IPS-20b (cell line): Measurements from ENCODE around the gene CENPP.
"Not testable (repeated sequence)": the region's sequence is repeated elsewhere in the genome, so short reads cannot be mapped to it uniquely, and the experiment has no call there.

Source experiments
- H3K27ac ChIP-seq: one replicate; pipeline ENCODE4 v1.5.1; 2013; ENCODE audit warnings: low read length
- H3K27me3 ChIP-seq: 2 replicates; pipeline ENCODE4 v1.6.1; 2013; ENCODE audit warnings: mild to moderate bottlenecking, low read length, inconsistent platforms; ENCODE audit not compliant: insufficient read depth
- H3K36me3 ChIP-seq: 2 replicates; pipeline ENCODE4 v1.6.1; 2013; ENCODE audit warnings: low read depth, mild to moderate bottlenecking, inconsistent platforms, low read length, moderate library complexity; ENCODE audit not compliant: insufficient read depth
- H3K4me1 ChIP-seq: 2 replicates; pipeline ENCODE4 v1.6.1; 2013; ENCODE audit warnings: mild to moderate bottlenecking, control low read depth, inconsistent platforms, low read length, moderate library complexity; ENCODE audit not compliant: insufficient read depth
- H3K4me3 ChIP-seq: 2 replicates; pipeline ENCODE4 v1.5.1; 2013; ENCODE audit warnings: mild to moderate bottlenecking, low read length, inconsistent platforms
- H3K9ac ChIP-seq: 2 replicates; pipeline ENCODE4 v1.6.1; 2013; ENCODE audit warnings: low read depth, mild to moderate bottlenecking, inconsistent platforms, low read length, moderate library complexity
- H3K9me3 ChIP-seq: 2 replicates; pipeline ENCODE4 v1.6.1; 2013; ENCODE audit warnings: mild to moderate bottlenecking, low read depth, low read length, inconsistent platforms; ENCODE audit not compliant: insufficient read depth

The CENPP gene

DNA sequence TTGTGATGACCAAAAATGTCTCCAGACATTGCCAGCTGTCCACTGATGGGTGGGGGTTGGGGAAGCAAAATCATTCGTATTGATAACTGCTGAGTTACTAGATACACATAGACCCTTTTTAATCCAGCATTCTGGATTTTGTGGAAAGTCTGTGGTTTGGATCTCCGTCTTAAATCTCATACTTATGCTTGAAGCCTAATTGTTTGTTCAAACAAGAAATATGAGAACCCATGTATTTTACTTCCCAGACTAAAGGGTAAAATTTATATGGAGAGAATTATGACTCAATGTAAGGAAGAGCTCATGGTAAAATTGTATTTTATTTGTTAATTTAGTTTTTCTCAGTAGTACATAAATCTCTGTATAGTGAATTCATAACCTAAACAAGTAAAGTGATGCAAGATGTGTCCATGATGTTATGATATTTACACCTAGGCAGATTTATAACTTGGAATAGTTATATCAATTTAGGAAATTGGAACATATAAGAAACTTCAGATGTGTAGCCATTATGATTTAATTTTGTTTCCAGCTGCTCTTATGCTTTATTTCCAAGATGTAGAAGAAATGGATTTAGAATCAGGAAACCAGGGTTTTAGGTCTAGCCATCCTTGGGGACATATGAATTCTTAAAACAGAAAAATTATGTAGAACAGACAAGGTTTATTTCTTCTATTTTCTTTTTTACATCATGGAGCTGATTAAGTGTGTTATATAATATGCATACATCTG lies 83.2 kb downstream of the CENPP start:
- H3K27ac ChIP-seq: no peak overlapping the region
- H3K36me3 ChIP-seq: no peaks in the 10 kb centered on the region
- no peak overlapping the region for H3K4me3 ChIP-seq
- H3K9ac ChIP-seq: no peak overlapping the region
- H3K4me1 ChIP-seq: no peaks in the 10 kb centered on the region
- no peaks in the 10 kb centered on the region for H3K9me3 ChIP-seq
- H3K27me3 ChIP-seq: no peaks in the 10 kb centered on the region

DNA sequence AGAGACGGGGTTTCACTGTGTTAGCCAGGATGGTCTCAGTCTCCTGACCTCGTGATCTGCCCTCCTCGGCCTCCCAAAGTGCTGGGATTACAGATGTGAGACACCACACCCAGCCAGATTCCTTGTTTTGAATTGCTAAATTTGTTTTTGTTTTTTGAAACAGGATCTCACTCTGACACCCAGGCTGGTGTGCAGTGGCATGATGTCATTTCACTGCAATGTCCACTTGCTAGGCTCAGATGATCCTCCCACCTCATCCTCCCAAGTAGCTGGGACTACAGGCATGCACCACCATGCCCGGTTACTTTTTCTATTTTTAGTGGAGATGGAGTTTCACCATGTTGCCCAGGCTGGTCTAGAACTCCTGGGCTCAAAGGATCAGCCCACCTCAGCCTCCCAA lies 85.4 kb downstream of the CENPP start:
- H3K4me1 ChIP-seq, H3K4me3 ChIP-seq, H3K27me3 ChIP-seq, H3K36me3 ChIP-seq, H3K9ac ChIP-seq, H3K9me3 ChIP-seq, H3K27ac ChIP-seq: not testable (repeated sequence)

DNA sequence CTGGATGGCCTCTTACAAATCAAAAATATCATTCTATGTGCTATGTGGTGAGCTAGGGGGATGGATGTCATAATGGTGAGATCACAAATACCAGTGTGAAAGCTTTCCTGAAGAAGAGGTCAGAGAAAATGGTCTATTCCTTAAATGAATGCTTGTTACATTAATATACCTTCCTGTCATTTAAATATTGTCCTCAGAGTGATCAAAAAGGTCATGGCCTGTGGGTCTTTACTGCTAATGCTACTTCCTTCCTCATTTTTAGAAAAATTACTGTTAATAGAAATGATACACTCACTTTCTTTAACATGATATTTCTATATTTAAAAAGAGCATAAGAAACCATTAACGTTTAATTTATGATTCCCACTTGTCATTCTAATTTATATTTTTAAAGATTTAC lies 88.8 kb downstream of the CENPP start:
- Histone ChIP-seq H3K4me1 (no peaks in the 10 kb centered on the region), H3K9me3 (no peaks in the 10 kb centered on the region), H3K27ac (no peak overlapping the region), H3K9ac (no peak overlapping the region), H3K4me3 (no peak overlapping the region), H3K27me3 (no peaks in the 10 kb centered on the region), H3K36me3 (no peaks in the 10 kb centered on the region)

DNA sequence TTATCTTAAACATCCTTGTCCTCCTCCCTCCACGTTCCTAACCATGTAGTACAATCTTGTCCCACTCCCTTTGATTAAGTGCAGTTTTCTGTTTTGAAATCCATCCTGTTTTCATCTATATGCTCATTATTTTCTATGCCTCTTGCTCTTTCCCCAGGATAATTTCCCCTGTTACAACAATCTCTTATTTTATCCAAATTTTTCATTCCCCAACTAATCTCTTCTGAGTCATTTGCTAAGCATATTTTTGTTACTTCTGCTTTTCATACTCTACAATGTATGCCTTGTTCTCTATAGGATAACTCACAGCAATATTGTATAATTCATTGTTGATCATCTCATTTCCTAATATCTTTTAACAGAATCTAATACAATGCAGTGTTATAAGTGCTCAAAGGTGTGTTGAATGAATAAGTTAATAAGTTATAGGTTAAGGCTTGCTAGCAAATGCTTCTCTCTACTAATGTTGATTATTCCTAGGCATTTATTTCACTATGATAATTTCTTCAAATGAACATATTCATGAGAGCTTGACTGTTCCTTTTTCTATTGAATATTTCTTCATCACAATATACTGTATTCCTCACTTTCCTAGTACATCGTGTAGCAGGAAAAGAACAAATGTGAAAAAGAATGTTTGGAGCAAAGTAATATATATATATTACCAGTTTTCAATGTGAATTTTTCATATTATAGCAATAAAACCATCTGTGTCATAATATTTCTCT lies 97.0 kb downstream of the CENPP start:
- Histone ChIP-seq H3K9ac (no peak overlapping the region), H3K27me3 (no peaks in the 10 kb centered on the region), H3K9me3 (no peaks in the 10 kb centered on the region), H3K36me3 (no peaks in the 10 kb centered on the region), H3K27ac (no peak overlapping the region), H3K4me1 (no peaks in the 10 kb centered on the region), H3K4me3 (no peak overlapping the region)

DNA sequence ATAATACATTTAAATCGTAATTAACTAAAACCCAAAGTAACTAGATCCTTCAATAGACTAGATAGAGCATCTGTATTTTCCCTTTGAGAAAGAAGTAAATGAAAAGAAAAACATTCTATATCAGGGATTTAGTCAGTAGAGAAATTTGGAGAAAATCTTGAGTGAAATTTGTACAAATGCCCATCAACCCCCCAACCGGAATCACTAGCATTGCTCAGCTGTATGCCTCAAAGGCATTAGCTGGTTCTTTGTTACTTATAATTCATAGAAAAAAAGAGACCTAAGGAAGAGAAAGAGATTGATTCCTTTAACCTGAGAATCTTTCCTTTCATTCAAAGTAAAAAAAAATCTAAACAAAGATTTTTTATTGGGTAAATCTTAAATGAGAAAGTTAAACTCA lies 97.9 kb downstream of the CENPP start:
- H3K9ac ChIP-seq: no peak overlapping the region
- H3K27ac ChIP-seq: no peak overlapping the region
- H3K36me3 ChIP-seq: no peaks in the 10 kb centered on the region
- no peaks in the 10 kb centered on the region for H3K27me3 ChIP-seq
- H3K4me1 ChIP-seq: no peaks in the 10 kb centered on the region
- H3K9me3 ChIP-seq: no peaks in the 10 kb centered on the region
- H3K4me3 ChIP-seq: no peak overlapping the region

DNA sequence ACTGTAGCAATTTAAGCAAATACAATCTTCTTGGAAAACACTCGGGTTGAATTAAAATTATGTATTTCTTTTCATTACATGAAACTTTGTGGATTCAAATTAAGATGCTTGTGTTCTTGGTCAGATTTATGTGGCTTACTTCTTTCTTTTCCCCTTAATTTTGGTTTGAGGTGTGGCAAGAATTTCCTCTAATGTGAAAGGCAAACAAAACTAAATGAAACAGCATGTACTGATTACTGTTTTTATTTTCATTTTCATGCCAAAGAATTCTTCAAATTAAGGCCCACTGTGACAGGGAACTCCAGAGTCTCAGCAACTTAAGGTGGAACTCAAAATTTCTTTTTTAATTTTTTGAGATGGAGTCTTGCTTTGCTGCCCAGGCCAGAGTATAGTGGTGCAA lies 98.6 kb downstream of the CENPP start, which contains the start of gene OMD:
TSS of gene OMD (minus strand) at position 132 of the 400 bp plus-strand sequence. CDS start 6,913 bp downstream, outside the sequence.
- Histone ChIP-seq H3K4me1 (no peaks in the 10 kb centered on the region), H3K9me3 (no peaks in the 10 kb centered on the region), H3K4me3 (no peak within 1 kb of the TSS), H3K9ac (no peak within 1 kb of the TSS), H3K27me3 (no peaks in the 10 kb centered on the region), H3K36me3 (no peaks in the 10 kb centered on the region), H3K27ac (no peak within 1 kb of the TSS)

DNA sequence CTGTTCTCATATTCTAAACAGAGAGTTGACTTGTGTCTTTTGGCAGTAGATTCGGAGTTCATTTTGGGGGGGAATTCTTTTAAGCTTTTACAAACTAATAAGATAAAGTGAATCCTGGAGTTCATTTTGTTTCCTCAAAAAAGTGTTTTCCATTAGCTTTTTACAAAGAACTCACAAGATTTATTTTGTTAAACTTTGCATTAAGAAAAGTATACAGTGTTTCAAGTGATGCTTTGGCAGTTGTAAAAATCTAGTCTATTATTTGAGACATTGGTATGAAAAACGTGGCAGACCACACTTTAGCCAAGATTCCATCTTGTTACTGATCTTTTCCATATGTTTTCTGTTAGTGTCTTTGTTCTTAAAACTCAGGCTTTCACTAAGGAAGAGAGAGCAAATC lies 99.7 kb downstream of the CENPP start:
- Histone ChIP-seq H3K9ac (no peak overlapping the region), H3K27ac (no peak overlapping the region), H3K9me3 (no peaks in the 10 kb centered on the region)

DNA sequence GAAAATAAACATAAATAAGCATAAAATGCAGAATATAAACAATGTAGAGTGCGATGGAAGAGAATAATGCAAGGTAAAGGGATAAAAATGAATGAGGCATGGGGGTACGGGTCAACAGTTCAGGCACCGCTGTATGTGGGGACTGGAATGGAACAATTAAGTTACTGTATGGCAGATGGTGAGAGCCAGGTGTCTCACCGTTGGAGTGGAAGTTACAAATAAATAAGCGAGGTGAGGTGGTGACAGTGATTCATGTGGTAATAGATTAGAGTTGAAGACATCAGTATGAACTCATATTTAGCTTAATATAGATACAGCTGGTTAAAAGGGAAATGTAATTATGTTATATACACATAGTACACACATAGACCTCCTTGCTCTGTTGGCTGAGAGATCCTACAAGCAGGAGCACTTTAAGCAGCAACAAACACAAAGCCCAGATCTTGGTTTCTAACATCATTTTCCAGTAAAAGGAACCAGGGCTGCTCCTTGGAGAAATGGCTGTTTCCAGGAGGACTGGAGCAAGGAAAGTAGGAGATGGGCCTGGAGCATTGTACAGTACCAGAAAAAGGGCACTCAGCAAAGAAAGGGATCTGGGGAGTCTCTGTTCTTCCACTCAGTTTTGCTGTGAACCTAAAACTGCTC lies 100.9 kb downstream of the CENPP start:
- no peaks in the 10 kb centered on the region for H3K9me3 ChIP-seq
- no peak overlapping the region for H3K9ac ChIP-seq
- no peak overlapping the region for H3K27ac ChIP-seq
- no peaks in the 10 kb centered on the region for H3K36me3 ChIP-seq
- H3K27me3 ChIP-seq: no peaks in the 10 kb centered on the region
- no peaks in the 10 kb centered on the region for H3K4me1 ChIP-seq
- H3K4me3 ChIP-seq: no peak overlapping the region

More for the DNA sequence above, 99.7 kb downstream of the CENPP start:
- H3K27me3 ChIP-seq: no peaks in the 10 kb centered on the region
- H3K4me1 ChIP-seq: no peaks in the 10 kb centered on the region
- H3K36me3 ChIP-seq: no peaks in the 10 kb centered on the region
- no peak overlapping the region for H3K4me3 ChIP-seq

DNA sequence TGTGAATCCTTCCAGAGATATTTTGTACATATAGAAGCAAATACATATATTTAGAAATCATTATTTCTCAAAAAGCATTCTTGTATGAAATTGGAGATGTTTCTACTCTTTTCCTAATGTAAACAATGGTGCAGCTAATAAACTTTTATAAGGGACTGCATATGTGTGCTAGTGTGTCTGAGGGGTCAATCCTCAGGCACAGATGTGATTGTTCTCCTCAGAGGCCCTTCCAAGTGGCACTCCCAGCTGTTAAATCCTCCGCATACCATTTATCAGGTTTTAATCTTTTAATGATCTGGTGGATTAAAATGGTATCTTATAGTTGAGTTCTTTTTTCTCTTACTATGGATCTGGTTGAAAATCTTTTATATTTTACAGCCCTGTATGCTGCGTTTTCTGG lies 104.1 kb downstream of the CENPP start:
- no peaks in the 10 kb centered on the region for H3K27me3 ChIP-seq

DNA sequence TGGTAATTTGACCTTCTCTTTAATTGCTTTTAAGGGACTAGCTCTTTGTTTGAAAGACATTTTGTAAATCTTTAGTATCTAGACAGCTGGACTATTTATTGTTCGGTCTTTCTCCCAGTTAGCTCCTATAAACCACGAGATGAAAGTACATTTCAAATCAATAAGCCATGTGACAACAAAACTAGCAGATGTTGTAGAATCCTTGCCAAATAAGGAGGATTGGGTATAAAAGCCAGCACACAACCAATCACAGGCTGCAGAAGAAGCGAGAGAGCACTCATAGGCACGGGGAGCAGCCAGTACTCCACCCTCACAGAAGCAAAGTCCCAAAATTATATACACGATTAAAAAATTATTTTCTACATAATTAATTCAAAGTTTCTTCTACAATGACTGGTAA lies 106.6 kb downstream of the CENPP start:
- no peaks in the 10 kb centered on the region for H3K36me3 ChIP-seq
- H3K4me1 ChIP-seq: no peaks in the 10 kb centered on the region
- H3K27me3 ChIP-seq: no peaks in the 10 kb centered on the region
- H3K9me3 ChIP-seq: no peaks in the 10 kb centered on the region
- H3K4me3 ChIP-seq: no peak overlapping the region
- H3K27ac ChIP-seq: no peak overlapping the region
- H3K9ac ChIP-seq: no peak overlapping the region

More for the DNA sequence above, 104.1 kb downstream of the CENPP start:
- no peak overlapping the region for H3K4me3 ChIP-seq
- H3K4me1 ChIP-seq: no peaks in the 10 kb centered on the region
- H3K36me3 ChIP-seq: no peaks in the 10 kb centered on the region
- H3K9ac ChIP-seq: no peak overlapping the region
- no peaks in the 10 kb centered on the region for H3K9me3 ChIP-seq
- H3K27ac ChIP-seq: no peak overlapping the region

DNA sequence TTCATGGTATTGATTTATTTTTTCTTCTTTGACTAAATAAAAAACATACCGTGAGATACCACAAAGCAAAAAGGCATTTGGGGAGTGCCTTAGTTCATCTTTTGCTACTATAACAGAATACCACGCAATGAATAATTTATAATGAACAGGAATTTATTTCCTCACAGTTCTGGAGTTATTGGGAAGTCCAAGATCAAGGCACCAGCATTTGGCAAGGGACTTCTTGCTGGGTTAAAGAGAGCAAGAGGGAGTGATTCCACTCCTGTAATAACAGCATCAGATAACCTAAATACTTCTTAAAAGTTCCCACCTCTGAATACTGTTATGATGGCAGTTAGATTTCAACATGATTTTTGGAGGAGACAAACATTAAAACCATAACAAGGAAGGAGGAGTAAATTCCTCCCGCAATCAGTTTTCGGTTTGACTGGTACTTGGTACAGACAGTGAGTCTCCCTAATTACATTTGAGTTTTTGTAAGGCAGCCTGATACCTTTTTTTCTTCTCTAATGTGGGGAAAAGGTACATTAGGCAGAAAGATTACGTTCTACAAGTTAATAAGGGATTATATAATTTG lies 107.3 kb downstream of the CENPP start:
- Histone ChIP-seq H3K4me1 (no peaks in the 10 kb centered on the region), H3K9ac (no peak overlapping the region), H3K4me3 (no peak overlapping the region), H3K27ac (no peak overlapping the region), H3K9me3 (no peaks in the 10 kb centered on the region), H3K36me3 (no peaks in the 10 kb centered on the region), H3K27me3 (no peaks in the 10 kb centered on the region)
